Fibroblast of the conjunctiva (primary cell): Measurements from ENCODE around the gene SLC13A3.

Experiments
- DNase-seq: peaks from one replicate; pipeline ENCODE4 v3.0.0-alpha.2; 2010; ENCODE audit warnings: low read depth

The SLC13A3 gene

DNA sequence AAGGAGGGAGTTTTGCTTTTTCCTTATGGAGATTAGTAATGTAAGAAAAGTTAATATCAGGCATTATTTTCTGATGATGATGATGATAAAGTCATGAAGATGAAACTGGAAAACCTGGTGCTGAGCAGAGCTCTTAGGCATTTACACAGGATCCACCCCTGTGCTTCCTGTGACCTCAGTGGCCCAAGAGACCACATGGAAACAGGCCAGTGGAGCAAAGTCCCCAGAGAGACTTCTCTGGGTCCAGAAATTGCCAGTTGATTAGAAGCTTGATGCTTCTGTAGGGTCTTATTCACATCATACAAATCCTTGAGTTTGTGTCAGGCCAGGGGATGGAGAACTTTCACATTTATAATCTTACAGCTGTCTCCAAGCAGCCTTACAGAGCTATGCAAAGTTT is 46.1 kb downstream of the SLC13A3 start:
- no peak for DNase-seq

DNA sequence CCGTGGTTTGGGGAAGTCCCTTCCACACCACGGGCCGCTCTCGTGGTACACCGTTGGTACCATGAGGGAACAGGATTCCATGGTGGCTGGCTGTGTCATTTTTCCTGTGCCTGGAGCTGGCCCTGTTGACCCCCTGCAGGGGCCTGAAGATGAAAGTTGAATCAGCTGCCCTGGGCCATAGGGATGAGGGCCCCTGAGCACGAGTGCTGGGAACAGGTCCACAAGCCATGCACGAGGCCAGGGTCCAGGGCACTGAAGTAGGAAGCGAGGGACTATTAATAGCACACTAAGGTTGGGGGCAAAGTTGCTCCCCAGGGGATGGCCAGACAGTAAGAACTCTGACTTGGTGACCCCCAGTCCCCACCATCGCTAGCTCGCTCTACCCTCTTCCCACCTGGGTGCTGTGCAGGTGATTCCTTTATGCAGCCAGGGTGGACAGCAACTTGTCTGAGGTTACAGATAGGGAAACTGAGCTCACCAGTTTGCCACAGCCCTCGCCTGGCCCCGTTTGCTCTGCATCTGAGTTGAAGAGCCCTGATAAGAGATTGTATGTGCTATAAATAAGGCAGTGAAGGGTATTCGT is 46.6 kb downstream of the SLC13A3 start:
- DNase-seq, result no peak

DNA sequence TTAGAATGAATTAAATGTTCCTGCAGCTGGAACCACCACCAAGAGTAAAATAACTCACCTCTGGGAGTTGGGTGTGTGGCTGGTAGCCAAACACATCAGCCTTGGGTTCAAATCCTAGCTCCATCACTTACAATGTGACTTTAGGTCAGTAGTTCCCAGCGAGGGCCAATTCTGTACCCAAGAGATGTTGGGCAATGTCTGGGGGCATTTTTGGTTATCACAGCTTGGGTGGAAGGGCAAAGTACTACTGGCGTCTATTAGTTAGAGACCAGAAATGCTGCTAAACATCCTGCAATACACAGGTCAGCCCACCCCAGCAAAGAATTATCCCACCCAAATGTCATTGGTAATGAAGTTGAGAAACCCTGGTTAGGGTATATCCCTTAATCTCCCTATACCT is 48.8 kb downstream of the SLC13A3 start:
- DNase-seq, result no peak

DNA sequence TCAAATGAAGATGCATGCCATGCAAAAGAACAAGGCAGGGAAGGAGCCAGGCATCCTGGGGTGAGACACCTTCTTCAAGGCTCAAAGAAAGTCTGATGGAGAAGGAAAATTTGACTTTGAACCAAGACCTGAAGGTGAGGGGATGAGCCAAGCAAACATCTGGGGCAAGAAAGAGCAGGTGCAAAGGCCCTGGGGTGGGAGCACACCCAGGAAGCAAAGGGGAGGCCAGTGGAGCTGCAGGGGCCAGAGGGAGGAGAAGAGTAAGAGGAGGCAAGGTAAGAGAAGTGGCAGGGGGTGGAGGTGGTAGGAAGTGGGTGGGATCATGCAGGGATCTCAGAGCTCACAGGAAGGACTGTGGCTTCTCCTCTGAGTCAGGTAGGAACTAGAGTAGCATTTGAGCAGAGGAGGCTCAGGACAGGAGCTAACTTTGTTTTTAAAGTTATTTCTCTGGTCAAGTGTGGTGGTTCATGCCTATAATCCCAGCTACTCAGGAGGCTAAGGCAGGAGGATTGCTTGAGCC is 49.6 kb downstream of the SLC13A3 start:
- no peak for DNase-seq

DNA sequence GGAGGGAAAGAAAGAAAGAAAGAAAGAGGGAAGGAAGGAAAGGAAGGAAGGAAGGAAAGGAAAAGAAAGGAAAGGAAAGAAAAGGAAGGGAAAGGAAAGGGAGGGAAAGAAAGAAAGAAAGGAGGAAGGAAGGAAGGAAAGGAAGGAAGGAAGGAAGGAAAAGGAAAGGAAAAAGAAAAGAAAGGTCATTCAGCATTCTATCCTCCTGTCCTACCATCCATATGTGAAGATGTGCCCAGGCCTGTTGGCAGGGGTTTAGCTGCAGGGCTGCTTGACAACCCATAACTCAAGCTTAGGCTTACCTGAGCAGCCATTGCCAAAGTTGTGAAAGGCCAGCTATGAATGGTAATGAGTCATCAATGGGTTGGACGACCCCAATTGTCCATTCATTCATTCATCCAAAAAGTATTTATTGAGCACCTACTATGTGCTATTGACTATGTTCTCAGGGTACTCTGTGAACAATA is 50.9 kb downstream of the SLC13A3 start:
- DNase-seq, result no peak

DNA sequence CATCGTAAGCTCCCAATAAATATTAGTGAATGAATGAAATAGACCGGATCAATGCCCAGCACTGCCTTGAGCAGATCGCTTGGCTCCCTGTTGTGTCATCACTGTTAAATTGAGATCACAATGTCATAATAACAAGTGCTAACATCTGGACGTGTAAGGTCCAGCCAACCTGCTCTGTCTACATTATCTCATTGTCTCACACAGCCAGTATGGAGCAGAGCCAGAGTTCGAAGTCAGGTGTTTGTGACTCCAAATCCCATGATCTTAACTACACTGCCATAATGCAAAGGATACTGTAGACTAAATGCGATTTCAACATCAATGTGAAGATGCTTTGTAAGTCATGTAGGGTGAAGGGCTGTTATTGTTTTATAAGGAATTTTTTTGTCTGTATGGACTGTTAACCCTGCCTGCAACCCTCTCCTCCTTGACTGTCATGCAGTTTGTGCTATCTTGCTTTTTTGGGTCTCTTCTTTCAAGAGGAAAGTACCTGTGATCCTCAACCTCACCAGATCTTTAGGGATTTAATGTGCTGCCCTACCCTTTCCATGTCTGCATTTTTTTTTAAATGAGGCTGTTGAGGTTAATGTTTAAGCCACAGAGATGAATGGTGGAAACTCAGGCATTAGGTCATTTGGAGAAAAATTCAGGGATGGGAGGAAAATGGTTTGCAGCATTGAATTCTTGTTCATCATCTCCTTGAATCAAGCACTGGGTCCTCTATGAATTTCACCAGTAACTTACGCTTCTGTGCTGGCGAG is 51.9 kb downstream of the SLC13A3 start:
- DNase-seq, result no peak

DNA sequence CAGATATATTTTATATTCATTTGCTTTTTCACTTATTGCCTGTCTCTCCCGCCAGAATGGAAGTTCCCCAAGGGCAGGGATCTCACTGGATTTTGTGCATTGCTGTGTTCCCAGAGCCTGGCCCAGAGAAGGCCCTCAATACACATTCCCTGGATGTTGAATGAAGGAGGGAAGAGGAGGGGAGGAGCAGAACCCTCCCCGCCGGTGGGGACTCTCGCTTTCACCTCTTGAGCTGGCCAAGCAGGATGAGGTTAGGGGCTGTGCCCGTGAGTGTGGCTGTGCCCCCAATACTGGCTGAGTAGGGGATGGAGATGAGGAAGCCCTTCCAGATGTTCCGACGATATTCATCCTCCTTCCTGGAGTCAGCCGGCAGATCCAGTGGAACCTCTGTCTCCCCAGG is 55.3 kb downstream of the SLC13A3 start:
- no peak for DNase-seq

DNA sequence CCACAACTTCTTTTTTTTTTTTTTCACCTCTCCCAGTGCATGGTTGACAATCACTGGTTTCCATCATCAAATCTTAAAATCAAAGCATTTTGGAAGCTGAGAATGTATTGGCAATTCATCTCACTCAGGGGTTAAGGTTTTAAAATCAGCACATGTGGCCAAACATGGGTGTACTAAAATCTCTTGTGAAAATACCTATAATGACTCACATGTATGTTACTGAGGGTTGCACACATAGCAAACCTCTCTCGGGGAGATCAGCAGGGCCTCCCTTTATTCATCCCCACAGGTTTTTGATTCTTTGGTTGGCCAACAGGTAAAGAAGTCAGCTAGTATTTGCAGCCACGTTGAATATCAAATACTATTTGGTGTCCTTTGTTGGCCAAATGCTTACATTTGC is 56.5 kb downstream of the SLC13A3 start:
- no peak for DNase-seq

DNA sequence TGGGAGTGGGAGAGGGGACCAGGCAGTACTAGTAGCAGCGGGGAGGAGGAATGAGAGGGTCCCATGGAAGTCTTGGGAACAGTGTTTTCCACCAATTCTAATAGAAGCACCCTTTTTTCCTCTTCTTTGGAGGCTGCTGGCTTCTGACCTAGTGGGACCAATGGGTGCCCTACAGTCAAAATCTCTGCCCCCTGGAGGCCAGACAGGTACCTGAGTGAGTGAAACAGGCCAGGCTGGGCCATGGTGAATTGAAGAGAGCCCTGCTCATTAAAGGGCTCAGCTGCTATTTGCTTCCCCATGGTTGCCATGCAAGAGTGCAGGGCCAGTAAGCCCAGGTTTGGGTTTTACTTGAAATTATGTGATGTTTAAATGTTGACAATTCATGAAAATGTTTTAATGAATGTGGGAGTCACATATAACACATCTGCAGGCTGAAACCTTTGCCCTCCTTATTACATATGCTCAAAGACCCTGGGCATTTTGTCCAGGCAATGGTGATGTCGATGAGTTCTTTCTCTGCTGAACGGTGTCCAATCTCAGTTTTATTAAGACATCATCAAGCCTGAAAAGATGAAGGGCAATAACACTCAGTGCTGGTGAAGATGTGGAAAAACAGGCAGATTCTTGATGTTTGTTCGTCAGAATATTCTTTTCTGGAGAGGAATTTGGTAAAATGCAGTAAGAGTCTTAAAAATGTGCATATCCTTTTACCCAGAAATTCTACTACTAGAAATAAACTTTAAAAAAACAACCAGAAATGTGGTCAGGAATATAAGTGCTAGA is 58.5 kb downstream of the SLC13A3 start:
- no peak for DNase-seq

DNA sequence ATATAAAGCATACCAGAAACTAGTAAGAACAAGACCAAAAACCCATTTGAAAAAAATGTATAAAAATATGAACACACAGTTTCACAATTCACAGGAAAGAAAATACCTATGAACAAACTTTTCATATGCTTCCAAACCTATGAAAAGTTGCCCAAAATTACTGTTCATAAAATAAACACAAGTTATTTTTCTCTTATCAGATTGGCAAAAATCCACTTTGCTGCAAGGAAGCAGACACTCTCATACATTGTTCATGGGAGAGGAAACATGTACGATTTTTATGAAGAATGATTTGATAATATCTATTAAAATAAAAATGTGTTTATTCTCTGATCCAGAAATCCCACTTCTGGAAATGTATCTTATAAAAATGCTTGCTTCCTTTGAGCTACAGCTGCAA is 60.8 kb downstream of the SLC13A3 start:
- no peak for DNase-seq

DNA sequence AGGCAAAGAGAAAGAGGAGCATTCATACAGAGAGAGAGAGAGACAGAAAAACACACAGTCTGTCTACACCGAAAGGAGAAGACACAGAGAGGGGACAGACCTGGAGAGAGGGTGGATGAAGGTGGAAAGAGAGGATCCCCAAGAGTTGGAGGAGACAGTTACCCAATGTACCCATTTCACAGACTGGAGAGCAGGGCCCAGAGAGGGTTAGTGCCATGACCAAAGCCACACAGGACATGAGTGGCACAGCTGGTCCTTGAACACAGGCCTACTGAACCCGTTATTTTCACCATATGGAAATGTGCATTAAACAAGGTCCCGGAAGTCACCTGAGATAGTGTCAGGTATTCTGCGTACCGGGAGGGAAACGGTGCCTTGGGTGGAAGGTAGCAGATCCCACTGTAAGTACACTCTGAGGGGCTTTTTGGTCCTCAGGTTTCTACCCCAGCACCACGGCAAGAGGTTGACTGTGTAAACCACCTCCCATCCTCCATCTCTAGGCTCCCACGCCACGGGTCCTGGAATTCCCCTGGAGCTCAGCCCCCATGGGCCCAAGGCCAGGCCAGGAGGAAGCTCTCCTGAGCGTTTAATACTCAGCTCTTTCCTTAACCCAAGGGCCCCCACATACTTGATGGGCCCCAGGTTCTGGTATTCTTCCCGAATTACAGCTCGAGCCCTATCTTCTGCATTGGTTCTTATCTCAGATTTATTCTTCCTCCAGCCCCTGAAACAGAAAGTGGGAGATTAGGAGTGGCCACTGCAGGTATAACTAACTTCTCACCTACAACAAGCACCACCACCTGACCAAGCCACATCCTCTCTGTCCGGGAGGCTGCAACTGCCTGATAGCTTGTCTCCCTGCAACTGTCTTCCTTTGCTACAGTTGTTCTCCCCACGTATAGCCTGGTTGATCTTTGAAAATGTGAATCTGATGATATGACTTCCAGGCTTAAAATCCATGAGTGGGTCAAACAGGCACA is 62.4 kb downstream of the SLC13A3 start:
- no peak for DNase-seq

DNA sequence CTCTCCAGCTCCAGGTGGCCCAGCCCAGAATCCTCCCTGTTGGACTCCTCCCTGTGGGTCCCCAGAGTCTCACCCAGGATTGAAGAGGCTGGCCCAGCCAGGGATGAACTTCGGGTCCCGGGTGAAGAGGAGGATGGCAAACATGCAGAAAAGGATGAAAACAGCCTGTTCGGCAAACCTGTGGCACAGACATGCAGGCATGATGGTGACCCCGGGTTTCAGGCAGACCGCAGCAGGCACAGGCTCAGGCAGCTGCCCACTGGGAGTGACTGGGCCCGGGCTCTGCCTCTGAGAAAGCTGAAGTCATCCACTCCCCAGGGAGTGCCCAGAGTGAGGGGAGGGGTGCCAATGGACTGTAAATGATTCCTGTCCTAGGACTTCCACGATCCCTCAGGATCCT is 63.3 kb downstream of the SLC13A3 start:
- no peak for DNase-seq

DNA sequence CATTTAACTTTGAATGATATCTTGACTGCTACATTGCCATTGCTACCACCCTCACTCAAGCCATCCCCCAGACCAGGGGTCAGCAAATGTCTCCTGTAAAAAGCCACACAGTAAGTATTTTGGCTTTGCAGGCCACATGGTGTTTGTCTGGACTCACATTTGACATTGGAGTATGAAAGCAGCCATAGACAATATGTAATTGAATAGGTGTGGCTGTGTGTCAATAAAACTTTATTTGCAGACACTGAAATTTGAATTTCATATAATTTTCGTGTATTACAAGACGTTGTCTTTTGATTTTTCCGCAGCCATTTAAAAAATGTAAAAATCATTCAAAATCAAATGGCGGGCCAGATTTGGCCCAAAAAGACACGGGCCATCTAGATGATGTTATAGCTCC is 64.5 kb downstream of the SLC13A3 start:
- no peak for DNase-seq

DNA sequence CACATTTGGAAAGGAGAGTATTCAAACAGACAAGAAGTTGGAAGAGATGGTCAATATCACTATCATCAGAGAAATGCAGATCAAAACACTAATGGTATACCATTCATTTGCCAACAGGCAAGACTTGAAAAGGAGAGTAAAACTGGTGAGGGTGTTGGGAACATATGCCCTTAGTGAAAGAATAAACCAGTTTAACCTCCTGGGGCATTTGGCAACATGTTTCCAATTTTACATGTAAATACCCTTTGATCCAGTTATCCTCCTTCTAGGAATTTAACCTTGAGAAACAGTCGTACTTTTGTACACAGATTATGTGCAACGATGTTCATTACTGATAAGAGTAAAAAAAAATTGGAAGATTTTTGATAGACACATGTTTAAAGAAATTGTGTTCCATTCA is 66.8 kb downstream of the SLC13A3 start:
- DNase-seq, result no peak

DNA sequence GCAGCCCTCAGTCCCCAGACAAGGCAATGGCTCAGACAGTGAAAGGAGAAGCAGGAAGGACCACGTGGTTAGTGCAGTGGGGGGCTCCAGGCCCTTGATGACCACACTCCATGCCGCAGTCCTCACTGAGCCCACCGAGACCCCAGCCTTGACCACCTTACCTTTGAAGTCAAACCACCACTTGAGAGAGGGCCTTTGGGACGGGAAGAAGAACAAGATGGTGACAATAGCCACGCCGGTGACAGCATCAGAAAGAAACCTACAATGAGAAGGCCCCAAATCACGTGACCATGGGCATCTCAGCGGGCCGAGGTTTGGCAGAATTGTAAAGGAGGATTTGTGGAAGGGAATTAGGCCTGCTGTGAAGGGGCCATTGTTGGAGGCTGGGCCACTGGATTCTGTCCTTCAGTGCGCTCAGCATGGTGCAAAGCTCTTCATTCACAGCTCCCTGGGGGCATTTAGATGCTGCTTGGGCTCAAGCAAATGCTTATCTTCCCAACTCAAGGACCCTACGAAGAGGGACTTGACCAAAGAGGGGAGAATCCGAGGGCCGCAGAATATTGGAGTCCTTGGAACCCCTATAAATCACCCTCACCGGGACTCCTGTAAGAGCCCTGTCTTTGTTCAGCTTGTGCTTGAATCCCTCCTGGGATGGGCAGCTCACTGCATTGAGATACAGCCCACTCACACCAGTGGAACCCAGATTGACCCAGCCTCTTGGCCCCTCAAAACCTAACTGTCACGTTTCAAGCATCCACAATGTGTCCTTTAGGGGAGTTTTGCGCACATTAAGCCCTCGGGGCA is 67.6 kb downstream of the SLC13A3 start:
- no peak for DNase-seq

DNA sequence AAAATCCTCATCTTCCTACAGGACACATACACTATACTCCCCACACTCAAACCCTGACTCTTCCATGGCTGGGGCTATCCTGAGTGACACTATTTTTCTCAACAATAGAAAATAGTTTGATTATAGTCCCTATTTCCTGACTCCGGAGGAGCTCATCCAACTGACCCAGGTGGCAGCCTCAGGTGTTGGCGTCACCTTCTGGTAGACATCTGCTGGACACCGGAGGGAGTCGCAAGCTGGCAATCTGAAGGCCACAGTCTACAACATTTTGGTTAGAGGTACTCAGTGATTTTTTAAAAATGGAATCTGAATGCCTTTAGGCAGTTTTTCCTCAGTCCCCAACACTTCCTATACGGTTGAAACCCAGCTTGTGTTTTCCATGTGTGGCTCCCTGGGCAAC is 68.6 kb downstream of the SLC13A3 start:
- DNase-seq, result no peak

DNA sequence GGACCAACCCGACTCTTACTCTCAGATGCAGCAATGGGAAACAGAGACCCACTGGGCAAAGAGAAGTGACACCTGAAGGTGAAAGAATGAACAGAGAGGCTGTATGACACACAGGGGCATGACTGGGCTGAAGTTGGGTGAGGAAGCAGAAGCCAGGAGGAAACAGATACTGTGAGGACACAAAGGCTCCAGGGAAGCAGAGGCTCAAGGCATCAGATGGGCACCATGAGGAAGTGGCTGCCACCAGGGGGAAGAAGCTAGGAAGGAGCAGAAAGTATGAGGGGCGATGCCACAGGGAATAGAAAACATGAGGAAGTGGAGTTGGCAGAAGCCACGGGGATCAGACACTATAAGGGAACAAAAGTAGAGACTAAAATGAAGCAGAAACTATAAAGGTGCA is 69.9 kb downstream of the SLC13A3 start:
- DNase-seq, result no peak

DNA sequence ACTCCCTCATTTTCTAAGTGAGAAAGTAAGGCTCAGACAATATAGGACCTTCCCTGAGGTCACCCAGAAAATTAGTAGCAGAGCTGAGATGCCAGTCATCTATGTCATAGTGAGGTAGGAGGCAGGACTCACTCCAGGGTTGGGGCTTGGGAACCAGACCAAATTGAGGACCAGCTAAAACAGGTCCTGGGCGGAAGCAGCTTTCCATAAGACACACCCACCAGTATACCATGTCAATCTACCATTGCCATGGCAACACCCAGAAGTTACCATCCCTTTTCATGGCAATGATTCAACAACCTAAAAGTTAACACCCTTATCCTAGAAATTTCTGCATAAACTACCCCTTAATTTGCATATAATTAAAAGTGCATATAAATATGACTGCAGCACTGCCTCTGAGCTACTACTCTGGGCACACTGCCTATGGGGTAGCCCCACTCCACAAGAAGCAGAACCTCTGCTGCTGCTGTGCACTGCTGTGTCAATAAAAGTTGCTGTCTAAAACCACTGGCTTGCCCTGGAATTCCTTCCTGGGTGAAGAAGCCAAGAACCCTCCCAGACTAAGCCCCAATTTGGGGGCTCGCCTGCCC is 70.5 kb downstream of the SLC13A3 start:
- no peak for DNase-seq

DNA sequence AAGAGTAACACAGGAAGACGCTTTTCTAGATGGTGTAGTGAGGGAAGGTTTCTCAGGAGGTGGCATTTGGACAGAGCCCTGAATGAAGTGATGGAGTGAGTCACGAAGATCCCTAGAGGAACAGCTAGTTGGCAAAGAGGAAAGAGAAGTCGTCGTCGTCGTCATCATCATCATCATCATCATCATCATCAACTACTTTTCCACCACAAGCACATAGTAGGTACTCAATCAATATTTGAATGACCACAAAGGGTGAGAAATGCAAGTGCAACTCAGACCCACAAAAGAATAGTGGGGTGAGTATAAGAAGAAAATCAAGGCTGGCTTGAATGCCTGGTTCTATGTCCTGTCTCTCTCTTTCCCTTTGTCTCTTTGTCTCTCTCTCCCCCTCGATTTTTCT is 72.5 kb downstream of the SLC13A3 start:
- DNase-seq, result no peak

DNA sequence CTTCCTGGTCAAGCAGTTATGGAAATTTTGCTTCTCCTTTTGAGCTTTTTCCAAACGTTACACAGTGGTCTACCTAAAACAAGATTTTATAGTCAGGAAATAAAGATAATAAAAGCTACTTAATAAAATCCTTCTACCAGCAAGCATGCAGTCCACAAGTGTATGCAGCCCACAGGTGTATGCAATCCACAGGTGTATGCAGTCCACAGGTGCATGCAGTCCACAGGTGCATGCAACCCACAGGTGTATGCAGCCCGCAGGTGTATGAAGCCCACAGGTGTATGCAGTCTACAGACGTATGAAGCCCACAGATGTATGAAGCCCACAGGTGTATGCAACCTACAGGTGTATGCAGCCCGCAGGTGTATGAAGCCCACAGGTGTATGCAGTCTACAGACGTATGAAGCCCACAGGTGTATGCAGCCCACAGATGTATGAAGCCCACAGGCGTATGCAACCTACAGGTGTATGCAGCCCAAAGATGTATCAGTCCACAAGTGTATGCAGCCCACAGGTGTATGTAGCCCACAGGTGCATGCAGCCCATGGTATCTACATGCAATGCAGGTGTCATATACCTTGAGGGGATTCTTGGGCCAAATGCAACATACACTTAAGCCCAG is 74.4 kb downstream of the SLC13A3 start:
- no peak for DNase-seq
